HG03460 (cell line): Measurements from ENCODE around the gene PSPC1.

Experiments
- ATAC-seq: cut with Tn5 transposase; IDR thresholded peaks from one replicate; pipeline ENCODE4 v1.9.1; 2021; ENCODE audit not compliant: unreplicated experiment

Gene PSPC1

GRCh38 chr13:19674898-19675297, 107.8 kb downstream of the PSPC1 start:
- ATAC-seq: no peak

- ATAC-seq: no peak
Observed at GRCh38 chr13:19673473-19674430, 109.0 kb downstream of the PSPC1 start.

GRCh38 chr13:19672990-19673389, 109.8 kb downstream of the PSPC1 start:
- ATAC-seq: no peak

- ATAC-seq: no peak
Observed at GRCh38 chr13:19670147-19670546, 112.6 kb downstream of the PSPC1 start.

- no peak for ATAC-seq
Observed at GRCh38 chr13:19668778-19669177, 114.0 kb downstream of the PSPC1 start.

- ATAC-seq: no peak
Observed at GRCh38 chr13:19665427-19665859, 117.3 kb downstream of the PSPC1 start.

GRCh38 chr13:19664481-19665230, 118.1 kb downstream of the PSPC1 start:
- no peak for ATAC-seq

- ATAC-seq: no peak
Observed at GRCh38 chr13:19663416-19663979, 119.2 kb downstream of the PSPC1 start.

GRCh38 chr13:19661561-19661960, 121.2 kb downstream of the PSPC1 start:
- no peak for ATAC-seq

- ATAC-seq: no peak
Observed at GRCh38 chr13:19661126-19661525, 121.6 kb downstream of the PSPC1 start.

GRCh38 chr13:19658831-19659230, 123.9 kb downstream of the PSPC1 start:
- ATAC-seq: no peak

- ATAC-seq: no peak
Observed at GRCh38 chr13:19657872-19658591, 124.7 kb downstream of the PSPC1 start.
